ENCODE data around the gene SCYL3.
A peak's percentile ranks its signal among the peaks of the same experiment; 100 is the strongest.
"Not testable (repeated sequence)": the region's sequence is repeated elsewhere in the genome, so short reads cannot be mapped to it uniquely, and the experiment has no call there.

SCYL3 gene

DNA sequence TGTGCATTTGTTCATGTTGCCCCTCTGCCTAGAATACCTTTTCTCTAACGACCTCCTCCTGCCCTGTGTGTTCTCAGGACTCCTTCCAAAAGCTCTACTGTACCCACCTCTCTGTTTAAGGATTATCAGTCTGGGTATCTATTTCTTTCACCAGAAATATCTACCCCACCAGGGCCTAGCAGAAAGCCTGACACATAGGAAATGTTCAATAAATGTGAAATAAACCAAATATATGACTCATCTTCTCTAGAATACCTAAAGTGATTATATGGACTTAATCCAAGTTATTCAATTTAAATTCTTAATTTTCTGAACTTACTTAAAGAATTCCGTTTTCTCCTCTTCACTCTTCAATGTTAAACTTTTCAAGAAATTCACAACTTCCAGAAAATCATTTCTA is 27.1 kb downstream of the SCYL3 start:
- DNase-seq (ENCODE audit: extremely low spot score): no peak
- TF ChIP-seq FOXM1 (IDR thresholded peaks at IDR 0.05; ENCODE audit: borderline replicate concordance): no peak
- no peak for TF ChIP-seq TARDBP (IDR thresholded peaks at IDR 0.05)
- TF ChIP-seq L3MBTL2 (conservative IDR thresholded peaks at IDR 0.05): no peak
- no peak for TF ChIP-seq SUZ12 (IDR thresholded peaks at IDR 0.05)
- TF ChIP-seq, protein P1, sequence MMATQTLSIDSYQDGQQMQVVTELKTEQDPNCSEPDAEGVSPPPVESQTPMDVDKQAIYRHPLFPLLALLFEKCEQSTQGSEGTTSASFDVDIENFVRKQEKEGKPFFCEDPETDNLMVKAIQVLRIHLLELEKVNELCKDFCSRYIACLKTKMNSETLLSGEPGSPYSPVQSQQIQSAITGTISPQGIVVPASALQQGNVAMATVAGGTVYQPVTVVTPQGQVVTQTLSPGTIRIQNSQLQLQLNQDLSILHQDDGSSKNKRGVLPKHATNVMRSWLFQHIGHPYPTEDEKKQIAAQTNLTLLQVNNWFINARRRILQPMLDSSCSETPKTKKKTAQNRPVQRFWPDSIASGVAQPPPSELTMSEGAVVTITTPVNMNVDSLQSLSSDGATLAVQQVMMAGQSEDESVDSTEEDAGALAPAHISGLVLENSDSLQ (IDR thresholded peaks at IDR 0.05): no peak
- no peak for TF ChIP-seq BHLHE40 (IDR thresholded peaks at IDR 0.05; ENCODE audit: borderline replicate concordance)
- no peak for TF ChIP-seq ARNT (IDR thresholded peaks at IDR 0.05)
- TF ChIP-seq HDGF (IDR thresholded peaks at IDR 0.05; ENCODE audit: borderline replicate concordance): no peak
- TF ChIP-seq LEF1 (IDR thresholded peaks at IDR 0.05; ENCODE audit: borderline replicate concordance): no peak
- no peak for TF ChIP-seq FOXK2 (IDR thresholded peaks at IDR 0.05)
- TF ChIP-seq ZNF384 (IDR thresholded peaks at IDR 0.05): no peak
- TF ChIP-seq FOXA1 (IDR thresholded peaks at IDR 0.05): no peak
- no peak for TF ChIP-seq CTBP1 (IDR thresholded peaks at IDR 0.05; ENCODE audit: borderline replicate concordance)
- no peak for TF ChIP-seq ELF4 (IDR thresholded peaks at IDR 0.05)
- TF ChIP-seq NFRKB (IDR thresholded peaks at IDR 0.05): no peak
- no peak for TF ChIP-seq SP1 (IDR thresholded peaks at IDR 0.05)
- POLR2A ChIA-PET: no interaction called here
- CTCF ChIA-PET: no interaction called here

DNA sequence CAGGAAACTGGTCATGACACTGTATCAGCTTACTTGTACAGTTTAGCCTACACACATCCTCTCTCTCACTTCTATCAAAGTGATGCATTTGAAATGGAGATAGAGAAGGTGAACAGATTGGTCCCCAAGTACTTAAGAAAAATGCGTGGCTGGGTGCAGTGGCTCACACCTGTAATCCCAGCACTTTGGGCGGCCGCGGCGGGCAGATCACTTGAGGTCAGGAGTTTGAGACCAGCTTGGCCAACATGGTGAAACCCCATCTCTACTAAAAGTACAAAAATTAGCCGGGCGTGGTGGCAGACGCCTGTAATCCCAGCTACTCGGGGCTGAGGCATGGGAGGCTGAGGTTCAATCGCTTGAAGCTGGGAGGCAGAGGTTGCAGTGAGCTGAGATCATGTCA is 29.2 kb downstream of the SCYL3 start:
- POLR2A ChIA-PET: interaction anchor here (1.0 kb wide), 1 partner anchor 30 kb away, joined by 3 read pairs; the partner anchor contains the start of gene SCYL3
- DNase-seq (ENCODE audit: extremely low spot score); CTCF ChIA-PET: not testable (repeated sequence)

DNA sequence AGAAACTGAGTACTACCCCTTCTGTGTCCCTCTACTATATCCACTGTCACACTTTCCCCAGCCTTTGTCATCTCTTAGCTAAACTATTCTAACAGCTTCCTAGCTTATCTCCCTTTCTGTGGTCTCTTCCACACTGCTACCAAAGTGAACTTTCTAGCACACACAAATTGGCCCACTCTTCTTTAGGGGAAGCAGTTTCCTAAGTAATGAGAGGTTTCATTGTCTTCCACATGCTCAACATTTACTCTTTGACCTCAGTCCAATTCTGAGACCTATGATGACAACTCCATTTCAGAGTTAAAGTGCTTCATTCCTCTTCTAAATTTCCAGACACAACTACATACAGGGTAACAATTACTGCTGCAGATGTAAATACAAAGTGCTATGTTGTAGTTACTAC is 32.9 kb downstream of the SCYL3 start:
- DNase-seq (ENCODE audit: extremely low spot score): no peak
- TF ChIP-seq SP1 (IDR thresholded peaks at IDR 0.05) (no peak), FOXM1 (IDR thresholded peaks at IDR 0.05; ENCODE audit: borderline replicate concordance) (no peak), FOXA1 (IDR thresholded peaks at IDR 0.05) (no peak), TARDBP (IDR thresholded peaks at IDR 0.05) (no peak), FOXK2 (IDR thresholded peaks at IDR 0.05) (no peak), ARNT (IDR thresholded peaks at IDR 0.05) (no peak), BHLHE40 (IDR thresholded peaks at IDR 0.05; ENCODE audit: borderline replicate concordance) (no peak), HDGF (IDR thresholded peaks at IDR 0.05; ENCODE audit: borderline replicate concordance) (no peak), SUZ12 (IDR thresholded peaks at IDR 0.05) (no peak), LEF1 (IDR thresholded peaks at IDR 0.05; ENCODE audit: borderline replicate concordance) (no peak), ELF4 (IDR thresholded peaks at IDR 0.05) (no peak)
- CTCF ChIA-PET: no interaction called here
- POLR2A ChIA-PET: no interaction called here

DNA sequence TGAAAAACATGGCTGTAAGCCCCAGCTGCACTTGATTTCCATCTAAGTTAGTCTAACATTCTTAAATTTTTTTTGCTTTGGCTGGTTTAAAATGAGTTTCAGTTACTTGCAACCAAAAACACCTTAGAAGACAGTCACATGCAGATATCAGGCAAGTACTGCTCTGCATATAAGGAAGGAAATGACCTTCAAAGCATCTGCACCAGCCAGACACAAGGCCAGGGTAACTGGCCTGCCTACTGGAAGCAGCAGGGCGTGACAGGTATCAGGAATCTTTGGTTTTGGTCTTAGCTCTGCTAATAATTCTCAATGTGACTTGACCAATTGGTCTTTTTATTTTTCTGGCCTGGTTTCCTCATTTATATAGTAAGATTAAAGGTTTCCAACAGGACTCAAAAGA is 33.5 kb downstream of the SCYL3 start:
- CTCF ChIA-PET: no interaction called here
- TF ChIP-seq ZNF384 (IDR thresholded peaks at IDR 0.05): no peak
- no peak for TF ChIP-seq FOXK2 (IDR thresholded peaks at IDR 0.05)
- no peak for TF ChIP-seq NFRKB (IDR thresholded peaks at IDR 0.05)
- TF ChIP-seq BHLHE40 (IDR thresholded peaks at IDR 0.05; ENCODE audit: borderline replicate concordance): no peak
- no peak for TF ChIP-seq TARDBP (IDR thresholded peaks at IDR 0.05)
- TF ChIP-seq LEF1 (IDR thresholded peaks at IDR 0.05; ENCODE audit: borderline replicate concordance): no peak
- no peak for TF ChIP-seq ELF4 (IDR thresholded peaks at IDR 0.05)
- TF ChIP-seq SP1 (IDR thresholded peaks at IDR 0.05): no peak
- TF ChIP-seq FOXM1 (IDR thresholded peaks at IDR 0.05; ENCODE audit: borderline replicate concordance): no peak
- no peak for TF ChIP-seq CTBP1 (IDR thresholded peaks at IDR 0.05; ENCODE audit: borderline replicate concordance)
- no peak for TF ChIP-seq ARNT (IDR thresholded peaks at IDR 0.05)
- TF ChIP-seq, protein P1 (IDR thresholded peaks at IDR 0.05): no peak
- no peak for TF ChIP-seq L3MBTL2 (conservative IDR thresholded peaks at IDR 0.05)
- TF ChIP-seq SUZ12 (IDR thresholded peaks at IDR 0.05): no peak
- no peak for TF ChIP-seq FOXA1 (IDR thresholded peaks at IDR 0.05)
- TF ChIP-seq HDGF (IDR thresholded peaks at IDR 0.05; ENCODE audit: borderline replicate concordance): no peak
- POLR2A ChIA-PET: no interaction called here
- DNase-seq (ENCODE audit: extremely low spot score): no peak

DNA sequence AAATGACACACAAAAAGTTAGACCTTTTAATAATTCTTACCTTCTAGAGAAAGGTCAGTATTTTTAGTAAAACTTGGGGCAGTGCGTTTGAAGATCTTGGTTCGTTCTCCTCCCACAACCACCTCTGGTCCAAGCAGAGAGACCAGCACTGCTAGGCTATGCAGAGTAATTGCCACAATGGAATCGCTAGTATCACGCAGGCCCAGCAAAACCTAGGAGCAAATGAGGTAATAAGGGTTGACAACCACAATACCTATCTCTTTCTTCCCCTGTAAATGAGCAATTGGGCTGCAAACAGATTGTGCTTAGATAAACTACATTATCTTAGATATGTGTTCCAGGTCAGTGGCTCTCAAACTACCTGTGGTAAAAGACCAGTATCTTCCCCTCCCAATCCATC is 34.7 kb downstream of the SCYL3 start:
- CTCF ChIA-PET: interaction anchor here (0.7 kb wide), 1 partner anchor 64 kb away, joined by 3 read pairs; no protein-coding TSS in a partner anchor
- no peak for DNase-seq (ENCODE audit: extremely low spot score)
- POLR2A ChIA-PET: no interaction called here
- TF ChIP-seq NFRKB (IDR thresholded peaks at IDR 0.05) (no peak), ARNT (IDR thresholded peaks at IDR 0.05) (no peak), FOXK2 (IDR thresholded peaks at IDR 0.05) (no peak), BHLHE40 (IDR thresholded peaks at IDR 0.05; ENCODE audit: borderline replicate concordance) (no peak), L3MBTL2 (conservative IDR thresholded peaks at IDR 0.05) (no peak), ZNF384 (IDR thresholded peaks at IDR 0.05) (no peak), ELF4 (IDR thresholded peaks at IDR 0.05) (no peak), CTBP1 (IDR thresholded peaks at IDR 0.05; ENCODE audit: borderline replicate concordance) (no peak), FOXA1 (IDR thresholded peaks at IDR 0.05) (no peak), LEF1 (IDR thresholded peaks at IDR 0.05; ENCODE audit: borderline replicate concordance) (no peak), SUZ12 (IDR thresholded peaks at IDR 0.05) (no peak), SP1 (IDR thresholded peaks at IDR 0.05) (no peak), FOXM1 (IDR thresholded peaks at IDR 0.05; ENCODE audit: borderline replicate concordance) (no peak), HDGF (IDR thresholded peaks at IDR 0.05; ENCODE audit: borderline replicate concordance) (no peak), TARDBP (IDR thresholded peaks at IDR 0.05) (no peak)
- TF ChIP-seq, protein P1 (IDR thresholded peaks at IDR 0.05): no peak

DNA sequence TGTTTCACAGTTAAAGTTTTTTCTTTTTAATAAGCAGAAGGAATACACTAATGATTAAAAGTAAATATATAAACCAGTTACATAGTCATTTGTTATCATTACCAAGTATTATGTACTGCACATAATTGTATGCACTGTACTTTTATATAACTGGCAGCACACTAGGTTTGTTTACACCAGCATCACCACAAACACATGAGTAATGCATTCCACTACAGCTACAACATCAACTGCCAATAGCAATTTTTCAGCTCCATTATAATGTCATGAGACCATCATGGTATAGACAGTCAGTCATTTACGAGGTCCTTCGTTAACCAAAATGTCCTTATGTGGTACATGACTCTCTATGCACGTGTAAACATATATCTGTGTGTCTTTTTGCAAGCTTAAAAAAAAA is 35.2 kb downstream of the SCYL3 start:
- TF ChIP-seq, protein P1 (IDR thresholded peaks at IDR 0.05): peak; percentile 8; the same call in 1 of the 2 replicates
- TF ChIP-seq HDGF (IDR thresholded peaks at IDR 0.05; ENCODE audit: borderline replicate concordance): no peak
- no peak for DNase-seq (ENCODE audit: extremely low spot score)
- POLR2A ChIA-PET: no interaction called here
- CTCF ChIA-PET: interaction anchor here (0.6 to 0.7 kb wide), 3 partner anchors 27 to 64 kb away, joined by 3 read pairs; no protein-coding TSS in a partner anchor
